GM23338 (cell line): ENCODE data around the gene NHSL1. TPM values are rescaled to one million over a fixed set of nuclear protein-coding genes. Genes with fewer than 3 reads are reported as not detected.

Source experiments
- ATAC-seq: fragments of 200-7000 bp; cut with Tn5 transposase; 3 replicates; pipeline ENCODE4 v1.9.1; 2020
- DNase-seq: peaks from one replicate; pipeline ENCODE4 v3.0.0-alpha.2; 2015; ENCODE audit warnings: low spot score
- H2AFZ ChIP-seq: fragments of 200-600 bp; sonication (generic); 2 replicates; pipeline ENCODE4 v1.8.0; 2016; ENCODE audit warnings: antibody characterized with exemption, mild to moderate bottlenecking, moderate library complexity
- H3F3A ChIP-seq: fragments of 200-600 bp; sonication (generic); replicated peaks from 2 replicates; pipeline ENCODE4 v1.8.0; 2017; ENCODE audit warnings: antibody characterized with exemption, mixed run types, low read depth
- H3K27ac ChIP-seq: fragments of 200-600 bp; sonication (generic); 2 replicates; pipeline ENCODE4 v1.6.1; 2016; ENCODE audit warnings: low read depth
- H3K27me3 ChIP-seq: fragments of 200-600 bp; sonication (generic); 2 replicates; pipeline ENCODE4 v1.8.0; 2016; ENCODE audit warnings: mild to moderate bottlenecking, mixed run types, moderate library complexity; ENCODE audit not compliant: insufficient read depth
- H3K36me3 ChIP-seq: fragments of 200-600 bp; sonication (generic); 2 replicates; pipeline ENCODE4 v1.8.0; 2016; ENCODE audit warnings: mild to moderate bottlenecking; ENCODE audit not compliant: insufficient read depth
- H3K4me1 ChIP-seq: fragments of 200-600 bp; sonication (generic); 2 replicates; pipeline ENCODE4 v1.8.0; 2016; ENCODE audit warnings: mild to moderate bottlenecking, moderate library complexity; ENCODE audit not compliant: insufficient read depth
- H3K4me2 ChIP-seq: fragments of 200-600 bp; sonication (generic); 2 replicates; pipeline ENCODE4 v1.7.1; 2017; ENCODE audit warnings: mixed run types
- H3K4me3 ChIP-seq: fragments of 200-600 bp; sonication (generic); 2 replicates; pipeline ENCODE4 v1.6.1; 2016; ENCODE audit warnings: mixed run types
- H3K79me2 ChIP-seq: fragments of 200-600 bp; sonication (generic); replicated peaks from 2 replicates; pipeline ENCODE4 v1.8.0; 2017; ENCODE audit warnings: mild to moderate bottlenecking; ENCODE audit not compliant: insufficient read depth
- H3K9me2 ChIP-seq: fragments of 200-600 bp; sonication (generic); 2 replicates; pipeline ENCODE4 v1.8.0; 2017; ENCODE audit not compliant: insufficient read depth
- H4K20me1 ChIP-seq: fragments of 200-600 bp; sonication (generic); replicated peaks from 2 replicates; pipeline ENCODE4 v1.8.0; 2017; ENCODE audit warnings: mild to moderate bottlenecking; ENCODE audit not compliant: insufficient read depth
- H3K27ac Mint-ChIP-seq: 2 replicates; pipeline ENCODE4 v1.8.0; 2020; ENCODE audit warnings: inconsistent platforms, mild to moderate bottlenecking, moderate library complexity, mixed read lengths
- H3K27me3 Mint-ChIP-seq: 3 replicates; pipeline ENCODE4 v1.8.0; 2022; ENCODE audit warnings: low read depth, mild to moderate bottlenecking, moderate library complexity, mixed read lengths, inconsistent platforms; ENCODE audit not compliant: insufficient read depth, poor library complexity
- H3K36me3 Mint-ChIP-seq: 3 replicates; pipeline ENCODE4 v1.8.0; 2021; ENCODE audit warnings: low read depth, mild to moderate bottlenecking, inconsistent platforms, moderate library complexity, mixed read lengths
- H3K4me1 Mint-ChIP-seq: 3 replicates; pipeline ENCODE4 v1.8.0; 2020; ENCODE audit warnings: mild to moderate bottlenecking, inconsistent platforms, mixed read lengths
- H3K4me3 Mint-ChIP-seq: 3 replicates; pipeline ENCODE4 v1.8.0; 2021; ENCODE audit warnings: moderate library complexity, mild to moderate bottlenecking, inconsistent platforms, mixed read lengths
- H3K9me3 Mint-ChIP-seq: 3 replicates; pipeline ENCODE4 v1.8.0; 2020; ENCODE audit warnings: moderate library complexity, mild to moderate bottlenecking, inconsistent platforms, mixed read lengths
- CREB1 ChIP-seq: fragments of 250-450 bp; sonication (Bioruptor Pico); IDR thresholded peaks from 2 replicates; pipeline ENCODE4 v1.5.0; 2020; ENCODE audit warnings: low read depth, mild to moderate bottlenecking, moderate library complexity
- CTCF ChIP-seq, 2 experiments: fragments of 200-600 bp in 1 of 2; sonication (generic) in 1 of 2; conservative IDR thresholded peaks; 2 replicates each; pipeline versions ENCODE4 v1.5.1 to v1.6.1; 2016 to 2017; ENCODE audit warnings: antibody characterized with exemption in 2 of 2, low read depth in 2 of 2, mild to moderate bottlenecking in 2 of 2, moderate library complexity in 1 of 2
- EZH2 ChIP-seq: fragments of 200-600 bp; sonication (generic); IDR thresholded peaks from one replicate; pipeline ENCODE4 v1.8.0; 2017; ENCODE audit warnings: antibody characterized with exemption, mild to moderate bottlenecking, low read depth; ENCODE audit not compliant: unreplicated experiment
- EZH2phosphoT487 ChIP-seq: fragments of 200-600 bp; sonication (generic); IDR thresholded peaks from one replicate; pipeline ENCODE4 v1.8.1; 2018; ENCODE audit warnings: antibody characterized with exemption; ENCODE audit not compliant: unreplicated experiment
- JUNB ChIP-seq: IDR thresholded peaks from one replicate; pipeline ENCODE4 v1.6.1; 2016; ENCODE audit warnings: antibody characterized with exemption; ENCODE audit not compliant: unreplicated experiment
- NANOG ChIP-seq: IDR thresholded peaks from 2 replicates; pipeline ENCODE4 v1.6.1; 2016; ENCODE audit warnings: antibody characterized with exemption, borderline replicate concordance
- POLR2AphosphoS5 ChIP-seq: IDR thresholded peaks from 2 replicates; pipeline ENCODE4 v1.6.1; 2016; ENCODE audit warnings: antibody characterized with exemption, low read depth
- STAT1 ChIP-seq: IDR thresholded peaks from one replicate; pipeline ENCODE4 v1.6.1; 2016; ENCODE audit warnings: antibody characterized with exemption; ENCODE audit not compliant: unreplicated experiment
- ZNF114 ChIP-seq: fragments of 250-450 bp; sonication (Bioruptor Pico); IDR thresholded peaks from 2 replicates; pipeline ENCODE4 v1.5.0; 2020; ENCODE audit warnings: mild to moderate bottlenecking, moderate library complexity
- ZNF331 ChIP-seq: fragments of 250-450 bp; sonication (Bioruptor Pico); IDR thresholded peaks from 2 replicates; pipeline ENCODE4 v1.5.0; 2020; ENCODE audit warnings: low read depth, mild to moderate bottlenecking, moderate library complexity
- polyA plus RNA-seq: library from polyadenylated mRNA; unstranded; fragments of >200 nt; fragmentation: Nextera tagmentation; extraction: Ambion mirVana; gene quantifications from 2 replicates; pipeline ENCODE4 v1.2.1, GENCODE V29; 2016
- total RNA-seq: library from RNA; depleted of rRNA; stranded (reverse); fragments of >200 nt; shearing (Covaris generic); gene quantifications from 2 replicates; pipeline ENCODE4 v1.2.3, GENCODE V29; 2014
- TF ChIP-seq, protein P1 (sequence below): IDR thresholded peaks from 2 replicates; pipeline ENCODE4 v1.6.1; 2016; ENCODE audit warnings: antibody characterized with exemption
- TF ChIP-seq, protein P2 (sequence below): fragments of 250-450 bp; sonication (Bioruptor Pico); IDR thresholded peaks from 2 replicates; pipeline ENCODE4 v1.5.0; 2020; ENCODE audit warnings: mild to moderate bottlenecking, moderate library complexity
- TF ChIP-seq, protein P3 (sequence below): IDR thresholded peaks from one replicate; pipeline ENCODE4 v1.6.1; 2018; ENCODE audit warnings: antibody characterized with exemption; ENCODE audit not compliant: unreplicated experiment

The NHSL1 gene
- total and polyA plus RNA-seq, 2 experiments from 2014 or later, result 11.2 to 24.5 TPM

- Histone ChIP-seq H3K4me2 (no peak overlapping the region), H3F3A (no peaks in the 10 kb centered on the region), H3K36me3 (peaks cover 17% of the 10 kb centered on the region), H3K27ac (no peak overlapping the region), H3K27me3 (no peaks in the 10 kb centered on the region), H2AFZ (no peak overlapping the region), H3K4me1 (no peaks in the 10 kb centered on the region), H4K20me1 (no peaks in the 10 kb centered on the region; the same call in 1 of the 2 replicates), H3K79me2 (no peaks in the 10 kb centered on the region), H3K9me2 (no peaks in the 10 kb centered on the region), H3K4me3 (no peak overlapping the region)
- Mint-ChIP-seq H3K9me3 (no peaks in the 10 kb centered on the region), H3K4me3 (no peak overlapping the region), H3K27me3 (peaks cover 5% of the 10 kb centered on the region), H3K36me3 (peaks cover 52% of the 10 kb centered on the region), H3K4me1 (no peaks in the 10 kb centered on the region), H3K27ac (no peak overlapping the region)
- no peak for DNase-seq
- TF ChIP-seq EZH2, result no peak
- TF ChIP-seq, protein P1, sequence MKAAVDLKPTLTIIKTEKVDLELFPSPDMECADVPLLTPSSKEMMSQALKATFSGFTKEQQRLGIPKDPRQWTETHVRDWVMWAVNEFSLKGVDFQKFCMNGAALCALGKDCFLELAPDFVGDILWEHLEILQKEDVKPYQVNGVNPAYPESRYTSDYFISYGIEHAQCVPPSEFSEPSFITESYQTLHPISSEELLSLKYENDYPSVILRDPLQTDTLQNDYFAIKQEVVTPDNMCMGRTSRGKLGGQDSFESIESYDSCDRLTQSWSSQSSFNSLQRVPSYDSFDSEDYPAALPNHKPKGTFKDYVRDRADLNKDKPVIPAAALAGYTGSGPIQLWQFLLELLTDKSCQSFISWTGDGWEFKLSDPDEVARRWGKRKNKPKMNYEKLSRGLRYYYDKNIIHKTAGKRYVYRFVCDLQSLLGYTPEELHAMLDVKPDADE, result no peak
- no peak for TF ChIP-seq POLR2AphosphoS5
- TF ChIP-seq, protein P2, sequence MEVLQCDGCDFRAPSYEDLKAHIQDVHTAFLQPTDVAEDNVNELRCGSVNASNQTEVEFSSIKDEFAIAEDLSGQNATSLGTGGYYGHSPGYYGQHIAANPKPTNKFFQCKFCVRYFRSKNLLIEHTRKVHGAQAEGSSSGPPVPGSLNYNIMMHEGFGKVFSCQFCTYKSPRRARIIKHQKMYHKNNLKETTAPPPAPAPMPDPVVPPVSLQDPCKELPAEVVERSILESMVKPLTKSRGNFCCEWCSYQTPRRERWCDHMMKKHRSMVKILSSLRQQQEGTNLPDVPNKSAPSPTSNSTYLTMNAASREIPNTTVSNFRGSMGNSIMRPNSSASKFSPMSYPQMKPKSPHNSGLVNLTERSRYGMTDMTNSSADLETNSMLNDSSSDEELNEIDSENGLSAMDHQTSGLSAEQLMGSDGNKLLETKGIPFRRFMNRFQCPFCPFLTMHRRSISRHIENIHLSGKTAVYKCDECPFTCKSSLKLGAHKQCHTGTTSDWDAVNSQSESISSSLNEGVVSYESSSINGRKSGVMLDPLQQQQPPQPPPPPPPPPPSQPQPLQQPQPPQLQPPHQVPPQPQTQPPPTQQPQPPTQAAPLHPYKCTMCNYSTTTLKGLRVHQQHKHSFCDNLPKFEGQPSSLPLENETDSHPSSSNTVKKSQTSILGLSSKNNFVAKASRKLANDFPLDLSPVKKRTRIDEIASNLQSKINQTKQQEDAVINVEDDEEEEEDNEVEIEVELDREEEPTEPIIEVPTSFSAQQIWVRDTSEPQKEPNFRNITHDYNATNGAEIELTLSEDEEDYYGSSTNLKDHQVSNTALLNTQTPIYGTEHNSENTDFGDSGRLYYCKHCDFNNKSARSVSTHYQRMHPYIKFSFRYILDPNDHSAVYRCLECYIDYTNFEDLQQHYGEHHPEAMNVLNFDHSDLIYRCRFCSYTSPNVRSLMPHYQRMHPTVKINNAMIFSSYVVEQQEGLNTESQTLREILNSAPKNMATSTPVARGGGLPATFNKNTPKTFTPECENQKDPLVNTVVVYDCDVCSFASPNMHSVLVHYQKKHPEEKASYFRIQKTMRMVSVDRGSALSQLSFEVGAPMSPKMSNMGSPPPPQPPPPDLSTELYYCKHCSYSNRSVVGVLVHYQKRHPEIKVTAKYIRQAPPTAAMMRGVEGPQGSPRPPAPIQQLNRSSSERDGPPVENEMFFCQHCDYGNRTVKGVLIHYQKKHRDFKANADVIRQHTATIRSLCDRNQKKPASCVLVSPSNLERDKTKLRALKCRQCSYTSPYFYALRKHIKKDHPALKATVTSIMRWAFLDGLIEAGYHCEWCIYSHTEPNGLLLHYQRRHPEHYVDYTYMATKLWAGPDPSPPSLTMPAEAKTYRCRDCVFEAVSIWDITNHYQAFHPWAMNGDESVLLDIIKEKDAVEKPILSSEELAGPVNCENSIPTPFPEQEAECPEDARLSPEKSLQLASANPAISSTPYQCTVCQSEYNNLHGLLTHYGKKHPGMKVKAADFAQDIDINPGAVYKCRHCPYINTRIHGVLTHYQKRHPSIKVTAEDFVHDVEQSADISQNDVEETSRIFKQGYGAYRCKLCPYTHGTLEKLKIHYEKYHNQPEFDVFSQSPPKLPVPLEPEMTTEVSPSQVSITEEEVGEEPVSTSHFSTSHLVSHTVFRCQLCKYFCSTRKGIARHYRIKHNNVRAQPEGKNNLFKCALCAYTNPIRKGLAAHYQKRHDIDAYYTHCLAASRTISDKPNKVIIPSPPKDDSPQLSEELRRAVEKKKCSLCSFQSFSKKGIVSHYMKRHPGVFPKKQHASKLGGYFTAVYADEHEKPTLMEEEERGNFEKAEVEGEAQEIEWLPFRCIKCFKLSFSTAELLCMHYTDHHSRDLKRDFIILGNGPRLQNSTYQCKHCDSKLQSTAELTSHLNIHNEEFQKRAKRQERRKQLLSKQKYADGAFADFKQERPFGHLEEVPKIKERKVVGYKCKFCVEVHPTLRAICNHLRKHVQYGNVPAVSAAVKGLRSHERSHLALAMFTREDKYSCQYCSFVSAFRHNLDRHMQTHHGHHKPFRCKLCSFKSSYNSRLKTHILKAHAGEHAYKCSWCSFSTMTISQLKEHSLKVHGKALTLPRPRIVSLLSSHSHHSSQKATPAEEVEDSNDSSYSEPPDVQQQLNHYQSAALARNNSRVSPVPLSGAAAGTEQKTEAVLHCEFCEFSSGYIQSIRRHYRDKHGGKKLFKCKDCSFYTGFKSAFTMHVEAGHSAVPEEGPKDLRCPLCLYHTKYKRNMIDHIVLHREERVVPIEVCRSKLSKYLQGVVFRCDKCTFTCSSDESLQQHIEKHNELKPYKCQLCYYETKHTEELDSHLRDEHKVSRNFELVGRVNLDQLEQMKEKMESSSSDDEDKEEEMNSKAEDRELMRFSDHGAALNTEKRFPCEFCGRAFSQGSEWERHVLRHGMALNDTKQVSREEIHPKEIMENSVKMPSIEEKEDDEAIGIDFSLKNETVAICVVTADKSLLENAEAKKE (CRISPR knock-in tag), result no peak
- TF ChIP-seq ZNF114 (CRISPR knock-in tag), result no peak
- no peak for TF ChIP-seq CTCF (conservative IDR thresholded peaks at IDR 0.05; ENCODE audit: low read depth in 2 of 2)
- TF ChIP-seq JUNB, result no peak
- TF ChIP-seq ZNF331, result no peak
- TF ChIP-seq, protein P3, sequence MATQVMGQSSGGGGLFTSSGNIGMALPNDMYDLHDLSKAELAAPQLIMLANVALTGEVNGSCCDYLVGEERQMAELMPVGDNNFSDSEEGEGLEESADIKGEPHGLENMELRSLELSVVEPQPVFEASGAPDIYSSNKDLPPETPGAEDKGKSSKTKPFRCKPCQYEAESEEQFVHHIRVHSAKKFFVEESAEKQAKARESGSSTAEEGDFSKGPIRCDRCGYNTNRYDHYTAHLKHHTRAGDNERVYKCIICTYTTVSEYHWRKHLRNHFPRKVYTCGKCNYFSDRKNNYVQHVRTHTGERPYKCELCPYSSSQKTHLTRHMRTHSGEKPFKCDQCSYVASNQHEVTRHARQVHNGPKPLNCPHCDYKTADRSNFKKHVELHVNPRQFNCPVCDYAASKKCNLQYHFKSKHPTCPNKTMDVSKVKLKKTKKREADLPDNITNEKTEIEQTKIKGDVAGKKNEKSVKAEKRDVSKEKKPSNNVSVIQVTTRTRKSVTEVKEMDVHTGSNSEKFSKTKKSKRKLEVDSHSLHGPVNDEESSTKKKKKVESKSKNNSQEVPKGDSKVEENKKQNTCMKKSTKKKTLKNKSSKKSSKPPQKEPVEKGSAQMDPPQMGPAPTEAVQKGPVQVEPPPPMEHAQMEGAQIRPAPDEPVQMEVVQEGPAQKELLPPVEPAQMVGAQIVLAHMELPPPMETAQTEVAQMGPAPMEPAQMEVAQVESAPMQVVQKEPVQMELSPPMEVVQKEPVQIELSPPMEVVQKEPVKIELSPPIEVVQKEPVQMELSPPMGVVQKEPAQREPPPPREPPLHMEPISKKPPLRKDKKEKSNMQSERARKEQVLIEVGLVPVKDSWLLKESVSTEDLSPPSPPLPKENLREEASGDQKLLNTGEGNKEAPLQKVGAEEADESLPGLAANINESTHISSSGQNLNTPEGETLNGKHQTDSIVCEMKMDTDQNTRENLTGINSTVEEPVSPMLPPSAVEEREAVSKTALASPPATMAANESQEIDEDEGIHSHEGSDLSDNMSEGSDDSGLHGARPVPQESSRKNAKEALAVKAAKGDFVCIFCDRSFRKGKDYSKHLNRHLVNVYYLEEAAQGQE, result no peak
- no peak for TF ChIP-seq NANOG
- TF ChIP-seq CREB1, result no peak
- no peak for TF ChIP-seq STAT1
- no peak for TF ChIP-seq EZH2phosphoT487
- ATAC-seq, result no peak
Observed at GRCh38 chr6:138415125-138415524, 84.2 kb downstream of the NHSL1 start.
